Naive thymus-derived CD8-positive, alpha-beta T cell (primary cell): ENCODE data around the gene RAD54L. TPM values are rescaled to one million over a fixed set of nuclear protein-coding genes. Genes with fewer than 3 reads are reported as not detected.
A peak's percentile ranks its signal among the peaks of the same experiment; 100 is the strongest.
"Not testable (repeated sequence)": the region's sequence is repeated elsewhere in the genome, so short reads cannot be mapped to it uniquely, and the experiment has no call there.

Experiments used
- ATAC-seq, 2 donors: fragments of 150-1000 bp; cut with Tn5 transposase in 1 of 2; sonication (Bioruptor Pico), chemical (Tn5 transposase) in 1 of 2; 1 replicate in 1 of 2; 2 replicates in 1 of 2; pipeline ENCODE4 v1.10.0; 2021; ENCODE audit warnings: mild to moderate bottlenecking in 2 of 2, moderate library complexity in 2 of 2
- POLR2A ChIA-PET: fragments of 350-600 bp; sonication (Branson Sonifier 250); formaldehyde crosslinking; loops from one replicate; lab custom pipeline; 2021; ENCODE audit warnings: antibody characterized with exemption; lab: Charles Lee
- DNase-seq, 10 donors: peaks; one replicate each; pipeline versions ENCODE4 v3.0.0 to v3.0.0-alpha.2; 2020 to 2022
- H3K27ac Mint-ChIP-seq, 10 donors: one replicate each; pipeline ENCODE4 v1.8.0; 2020 to 2022; ENCODE audit warnings: mild to moderate bottlenecking in 10 of 10, mixed read lengths in 10 of 10, moderate library complexity in 4 of 10, inconsistent platforms in 1 of 10
- H3K27me3 Mint-ChIP-seq, 5 donors: one replicate each; pipeline ENCODE4 v1.8.0; 2021 to 2022; ENCODE audit warnings: mixed read lengths in 5 of 5
- H3K36me3 Mint-ChIP-seq, 3 donors: one replicate each; pipeline ENCODE4 v1.8.0; 2020 to 2022; ENCODE audit warnings: mixed read lengths in 3 of 3, mild to moderate bottlenecking in 2 of 3, inconsistent platforms in 1 of 3
- H3K4me1 Mint-ChIP-seq, 4 donors: one replicate each; pipeline ENCODE4 v1.8.0; 2021 to 2022; ENCODE audit warnings: mixed read lengths in 4 of 4
- H3K4me3 Mint-ChIP-seq, 10 donors: one replicate each; pipeline ENCODE4 v1.8.0; 2020 to 2022; ENCODE audit warnings: mild to moderate bottlenecking in 10 of 10, mixed read lengths in 10 of 10, moderate library complexity in 6 of 10, inconsistent platforms in 1 of 10
- H3K9me3 Mint-ChIP-seq, 9 donors: one replicate each; pipeline ENCODE4 v1.8.0; 2020 to 2022; ENCODE audit warnings: mixed read lengths in 9 of 9, mild to moderate bottlenecking in 3 of 9, inconsistent platforms in 1 of 9, moderate library complexity in 1 of 9
- polyA plus RNA-seq, 3 donors: library from polyadenylated mRNA; unstranded; fragments of 300-500 nt; fragmentation: Illumina TruSeq; gene quantifications; one replicate each; pipeline ENCODE4 v1.2.3, GENCODE V29; 2021
- total RNA-seq, 8 experiments: library from RNA in 2 of 8; stranded (reverse) in 2 of 8; gene quantifications; one replicate each; pipeline ENCODE4 v1.2.3 and lab custom pipeline; 2021 to 2026

Gene RAD54L
- total and polyA plus RNA-seq, 5 experiments from 2014 or later, result 0.27 to 1.0 (median 0.80) TPM; not detected in 2

DNA sequence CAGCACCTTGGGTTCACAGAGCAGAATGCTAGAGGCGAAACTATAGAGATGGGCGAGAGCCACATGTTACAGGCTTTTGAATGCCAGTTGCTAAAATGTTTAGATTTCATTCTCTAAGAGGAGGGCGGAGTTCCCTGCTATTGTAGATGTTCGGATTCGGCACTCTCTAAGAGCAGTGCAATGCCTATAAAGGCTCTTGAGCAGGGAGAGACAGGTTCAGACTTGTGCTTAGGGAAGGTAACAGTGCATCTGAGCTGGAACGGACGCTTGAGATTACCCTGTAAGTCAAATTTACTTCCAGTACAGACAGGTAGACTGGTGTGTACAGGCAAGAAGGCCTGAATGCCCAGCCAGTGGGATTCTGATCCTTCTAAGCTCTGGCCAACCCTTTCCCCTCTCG is 29.1 kb upstream of the RAD54L start:
- POLR2A ChIA-PET, result no interaction called here
- ATAC-seq (no peak), DNase-seq (no peak)
- Mint-ChIP-seq H3K9me3 (no peaks in the 10 kb centered on the region), H3K4me3 (no peak overlapping the region), H3K27me3 (no peaks in the 10 kb centered on the region), H3K27ac (no peak overlapping the region), H3K36me3 (no peaks in the 10 kb centered on the region), H3K4me1 (peaks cover 0 to 1% (median under 1%) of the 10 kb centered on the region in 4 donors)

DNA sequence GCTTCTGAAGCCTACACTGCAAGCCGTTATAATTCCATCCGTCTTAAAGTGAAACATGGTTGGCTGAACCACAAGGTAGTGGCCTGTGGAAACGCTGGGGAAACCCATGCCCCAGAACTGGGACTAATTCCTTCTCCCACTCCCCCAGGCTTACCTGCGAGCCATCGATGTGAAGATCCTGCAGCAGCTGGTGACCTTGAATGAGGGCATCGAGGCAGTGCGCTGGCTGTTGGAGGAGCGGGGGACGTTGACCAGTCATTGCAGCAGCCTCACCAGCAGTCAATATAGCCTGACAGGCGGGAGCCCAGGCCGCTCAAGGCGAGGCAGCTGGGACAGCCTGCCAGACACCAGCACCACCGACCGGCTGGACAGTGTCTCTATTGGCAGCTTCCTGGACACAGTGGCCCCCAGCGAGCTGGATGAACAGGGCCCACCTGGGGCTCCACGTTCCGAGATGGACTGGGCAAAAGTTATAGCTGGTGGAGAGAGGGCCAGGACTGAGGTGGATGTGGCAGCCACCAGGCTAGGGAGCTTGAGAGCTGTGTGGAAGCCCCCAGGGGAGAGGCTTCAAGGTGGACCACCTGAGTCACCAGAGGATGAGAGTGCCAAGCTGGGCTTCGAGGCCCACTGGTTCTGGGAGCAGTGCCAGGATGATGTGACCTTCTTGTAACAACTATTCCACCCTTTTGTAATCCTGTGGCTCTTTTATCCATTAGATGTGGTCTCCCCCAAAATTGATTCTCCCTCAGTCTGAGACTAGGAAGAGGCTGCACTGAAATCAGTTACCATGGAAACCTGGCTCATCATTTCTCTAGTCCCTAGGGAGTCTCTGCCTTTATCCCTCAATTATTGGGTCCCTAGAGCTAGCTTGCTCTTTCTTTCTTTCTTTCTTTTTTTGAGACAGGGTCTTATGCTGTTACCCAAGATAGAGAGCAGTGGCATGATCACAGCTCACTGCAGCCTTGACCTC is 27.7 kb upstream of the RAD54L start:
- Mint-ChIP-seq H3K9me3 (no peaks in the 10 kb centered on the region), H3K27ac (peak overlapping the region in 1 of 10 donors; percentile 12), H3K4me1 (peaks cover 2 to 5% (median 2%) of the 10 kb centered on the region in 4 donors), H3K36me3 (no peaks in the 10 kb centered on the region), H3K4me3 (no peak overlapping the region), H3K27me3 (no peaks in the 10 kb centered on the region)
- ATAC-seq (no peak), DNase-seq (no peak)
- POLR2A ChIA-PET, result no interaction called here

DNA sequence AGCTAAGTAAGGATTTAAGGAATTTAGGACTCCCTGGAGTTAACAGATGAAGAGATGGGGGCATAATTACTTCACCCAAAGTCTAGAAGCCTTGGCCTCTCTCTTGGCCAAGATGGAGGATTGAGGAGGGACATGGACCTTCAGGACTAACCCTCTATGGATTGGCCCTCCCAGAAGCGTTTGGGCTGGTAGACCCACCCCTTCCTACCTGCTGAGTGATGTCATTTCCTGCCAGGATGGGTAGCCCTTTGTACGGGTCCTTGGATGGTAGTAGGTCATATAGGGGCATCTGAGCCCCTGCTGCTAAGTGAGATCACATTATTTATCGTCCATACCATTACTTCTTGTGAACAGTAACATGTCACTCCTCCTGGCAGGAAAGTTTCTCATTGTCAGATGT is 26.8 kb upstream of the RAD54L start:
- Mint-ChIP-seq H3K4me1 (peaks cover 2 to 5% (median 2%) of the 10 kb centered on the region in 4 donors), H3K36me3 (no peaks in the 10 kb centered on the region), H3K9me3 (no peaks in the 10 kb centered on the region), H3K4me3 (no peak overlapping the region), H3K27ac (no peak overlapping the region), H3K27me3 (no peaks in the 10 kb centered on the region)
- DNase-seq (no peak), ATAC-seq (no peak)
- POLR2A ChIA-PET, result no interaction called here

DNA sequence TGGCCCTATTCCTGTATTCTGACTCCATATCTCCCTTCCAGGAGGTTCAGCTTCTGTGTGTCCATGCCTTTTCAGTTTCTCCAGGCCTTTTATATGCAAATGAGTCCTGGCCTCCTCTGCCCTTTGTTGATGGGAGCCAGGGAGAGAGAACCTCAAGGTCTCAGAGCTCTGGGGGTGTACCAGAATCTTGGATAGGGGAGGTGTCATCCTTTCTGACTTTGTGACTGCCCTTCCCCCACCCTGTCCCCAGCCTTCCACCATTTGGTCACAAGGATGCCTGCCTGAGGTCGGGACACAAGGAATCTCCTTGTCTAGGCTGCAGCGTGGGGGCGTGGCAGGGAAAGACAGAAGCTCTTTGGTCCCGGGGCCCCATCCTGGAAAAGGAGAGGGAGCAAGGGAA is 25.8 kb upstream of the RAD54L start:
- no peak for ATAC-seq
- no peaks in the 10 kb centered on the region for H3K27me3 Mint-ChIP-seq
- POLR2A ChIA-PET, result no interaction called here

DNA sequence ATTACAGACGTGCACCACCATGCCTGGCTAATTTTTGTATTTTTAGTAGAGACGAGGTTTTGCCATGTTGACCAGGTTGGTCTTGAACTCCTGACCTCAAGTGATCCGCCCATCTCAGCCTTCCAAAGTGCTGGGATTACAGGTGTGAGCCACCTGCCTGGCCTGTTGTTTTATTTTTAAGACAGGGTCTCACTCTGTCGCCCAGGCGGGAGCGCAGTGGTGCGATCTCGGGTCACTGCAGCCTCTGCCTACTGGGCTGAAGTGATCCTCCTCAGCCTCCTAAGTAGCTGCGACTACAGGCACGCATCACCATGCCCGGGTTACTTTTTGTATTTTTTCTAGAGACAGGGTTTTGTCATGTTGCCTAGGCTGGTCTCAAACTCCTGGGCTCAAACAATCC is 24.5 kb upstream of the RAD54L start:
- not testable (repeated sequence) for H3K36me3 Mint-ChIP-seq, H3K27ac Mint-ChIP-seq, H3K4me1 Mint-ChIP-seq, DNase-seq, ATAC-seq, H3K4me3 Mint-ChIP-seq, H3K27me3 Mint-ChIP-seq, H3K9me3 Mint-ChIP-seq
- POLR2A ChIA-PET, result interaction anchor here (0.6 to 1.5 kb wide), 3 partner anchors 22 to 56 kb away, joined by 3 read pairs; no protein-coding TSS in a partner anchor

More for the DNA sequence above, 25.8 kb upstream of the RAD54L start:
- no peak for DNase-seq
- Mint-ChIP-seq H3K4me1 (peaks cover 2 to 5% (median 2%) of the 10 kb centered on the region in 4 donors), H3K9me3 (no peaks in the 10 kb centered on the region), H3K27ac (no peak overlapping the region), H3K36me3 (no peaks in the 10 kb centered on the region), H3K4me3 (no peak overlapping the region)

DNA sequence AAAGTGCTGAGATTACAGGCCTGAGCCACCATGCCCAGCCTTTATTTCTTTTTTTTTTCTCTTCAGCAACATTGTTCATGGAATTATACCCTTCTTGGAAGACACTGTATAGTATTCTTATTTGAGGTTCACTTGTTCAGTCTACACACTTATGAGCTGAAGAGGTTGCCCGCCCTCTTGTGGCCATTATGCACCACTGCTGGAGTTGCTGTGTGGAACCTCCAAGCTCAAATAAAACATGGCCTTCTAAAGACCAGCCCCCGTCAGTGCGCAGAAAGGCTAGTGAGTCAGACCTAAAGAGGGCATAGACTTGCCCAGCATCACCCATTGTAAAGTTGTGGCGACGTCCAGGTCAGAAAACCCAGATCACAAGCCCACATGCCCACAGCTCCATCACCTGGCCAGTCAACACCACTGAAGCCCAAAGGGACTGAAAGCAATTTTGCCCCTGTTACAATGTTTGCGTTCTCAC is 24.1 kb upstream of the RAD54L start:
- H3K27ac Mint-ChIP-seq, result peak overlapping the region in 1 of 10 donors; percentile 48
- peak; percentile 97 to 98 for ATAC-seq
- H3K4me3 Mint-ChIP-seq, result no peak overlapping the region
- H3K36me3 Mint-ChIP-seq, result no peaks in the 10 kb centered on the region
- DNase-seq, result peak; percentile 12 to 76 (median 52)
- peaks cover 2 to 5% (median 4%) of the 10 kb centered on the region in 4 donors for H3K4me1 Mint-ChIP-seq
- H3K27me3 Mint-ChIP-seq, result no peaks in the 10 kb centered on the region
- H3K9me3 Mint-ChIP-seq, result no peaks in the 10 kb centered on the region
- POLR2A ChIA-PET, result interaction anchor here (0.6 to 1.5 kb wide), 3 partner anchors 21 to 57 kb away, joined by 3 read pairs; no protein-coding TSS in a partner anchor

DNA sequence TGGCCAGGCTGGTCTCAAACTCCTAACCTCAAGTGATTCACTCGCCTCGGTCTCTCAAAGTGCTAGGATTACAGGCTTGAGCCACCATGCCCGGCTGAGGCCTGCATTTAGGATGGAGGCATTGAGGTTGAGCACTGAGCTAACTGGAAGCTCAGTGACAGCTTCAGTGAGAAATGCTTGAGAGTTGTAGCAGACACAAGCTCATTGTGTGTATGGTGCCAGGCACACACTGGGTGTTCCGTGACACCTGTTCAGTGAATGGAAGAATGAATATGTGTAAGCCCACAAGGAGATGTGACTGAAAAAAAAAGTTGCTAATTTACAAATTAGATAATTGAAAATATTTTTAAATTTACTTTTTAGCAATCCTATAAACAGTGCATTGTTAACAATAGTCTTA is 22.6 kb upstream of the RAD54L start:
- Mint-ChIP-seq H3K27ac (no peak overlapping the region), H3K4me1 (peaks cover 2 to 8% (median 4%) of the 10 kb centered on the region in 4 donors), H3K9me3 (no peaks in the 10 kb centered on the region), H3K4me3 (no peak overlapping the region), H3K36me3 (no peaks in the 10 kb centered on the region), H3K27me3 (no peaks in the 10 kb centered on the region)
- DNase-seq (no peak), ATAC-seq (no peak)
- POLR2A ChIA-PET, result no interaction called here

DNA sequence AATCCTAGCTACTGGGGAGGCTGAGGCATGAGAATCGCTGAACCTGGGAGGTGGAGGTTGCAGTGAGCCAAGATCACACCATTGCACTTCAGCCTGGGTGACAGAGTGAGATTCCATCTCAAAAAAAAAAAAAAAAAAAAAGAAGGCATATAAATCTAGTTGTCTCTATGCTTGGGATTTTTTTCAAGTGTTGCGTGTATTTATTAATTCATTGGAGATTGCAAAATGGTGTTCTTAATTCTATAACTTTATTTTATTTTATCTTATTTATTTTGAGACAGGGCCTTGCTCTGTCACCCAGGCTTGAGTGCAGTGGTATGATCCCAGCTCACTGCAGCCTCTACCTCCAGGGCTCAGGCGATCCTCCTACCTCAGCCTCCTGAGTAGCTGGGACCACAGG is 16.3 kb upstream of the RAD54L start:
- H3K27ac Mint-ChIP-seq, result peak overlapping the region in 1 of 10 donors; percentile 21
- H3K27me3 Mint-ChIP-seq, H3K4me3 Mint-ChIP-seq, POLR2A ChIA-PET, ATAC-seq, H3K4me1 Mint-ChIP-seq, H3K9me3 Mint-ChIP-seq, H3K36me3 Mint-ChIP-seq, DNase-seq: not testable (repeated sequence)

DNA sequence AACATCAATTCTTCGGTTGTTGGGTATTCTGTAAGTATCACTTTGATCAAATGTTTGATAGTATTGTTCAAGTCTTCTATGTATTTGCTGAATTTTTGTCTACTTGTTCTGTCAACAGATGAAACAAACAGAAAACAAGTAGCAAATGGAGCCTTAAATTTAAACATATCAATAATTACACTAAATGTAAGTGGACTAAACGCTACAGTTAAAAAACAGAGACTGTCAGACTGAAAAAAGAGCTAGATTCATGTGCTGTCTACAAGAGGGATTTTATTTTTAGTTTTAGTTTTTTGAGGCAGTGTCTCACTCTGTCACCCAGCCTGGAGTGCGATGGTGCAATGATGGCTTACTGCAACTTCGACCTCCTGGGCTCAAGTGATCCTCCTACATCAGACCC is 10.7 kb upstream of the RAD54L start:
- H3K4me3 Mint-ChIP-seq, result no peak overlapping the region
- H3K27me3 Mint-ChIP-seq, result peaks cover 0 to 3% (median 0%) of the 10 kb centered on the region in 5 donors
- peaks cover 0 to 3% (median under 1%) of the 10 kb centered on the region in 4 donors for H3K4me1 Mint-ChIP-seq
- DNase-seq, result no peak
- H3K36me3 Mint-ChIP-seq, result peaks cover 2 to 5% (median 2%) of the 10 kb centered on the region in 3 donors
- ATAC-seq, result no peak
- H3K27ac Mint-ChIP-seq, result no peak overlapping the region
- peaks cover 0 to 12% (median 2%) of the 10 kb centered on the region in 9 donors for H3K9me3 Mint-ChIP-seq
- POLR2A ChIA-PET, result no interaction called here

DNA sequence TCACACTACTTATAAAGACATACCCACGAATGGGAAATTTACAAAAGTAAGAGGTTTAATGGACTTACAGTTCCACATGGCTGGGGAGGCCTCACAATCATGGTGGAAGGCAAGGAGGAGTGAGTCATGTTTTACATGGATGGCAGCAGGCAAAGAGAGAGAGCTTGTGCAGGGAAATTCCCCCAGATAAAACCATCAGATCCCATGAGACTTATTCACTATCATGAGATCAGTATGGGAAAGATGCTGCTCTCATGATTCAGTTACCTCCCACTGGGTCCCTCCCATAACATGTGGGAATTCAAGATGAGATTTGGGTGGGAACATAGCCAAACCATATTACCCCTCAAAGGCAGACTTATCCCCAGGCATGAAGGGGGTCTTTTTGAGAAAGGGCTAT is 8.7 kb upstream of the RAD54L start:
- not testable (repeated sequence) for H3K27me3 Mint-ChIP-seq, DNase-seq
- POLR2A ChIA-PET, result interaction anchor here (0.6 kb wide), 1 partner anchor 522 kb away, joined by 7 read pairs; no protein-coding TSS in a partner anchor

DNA sequence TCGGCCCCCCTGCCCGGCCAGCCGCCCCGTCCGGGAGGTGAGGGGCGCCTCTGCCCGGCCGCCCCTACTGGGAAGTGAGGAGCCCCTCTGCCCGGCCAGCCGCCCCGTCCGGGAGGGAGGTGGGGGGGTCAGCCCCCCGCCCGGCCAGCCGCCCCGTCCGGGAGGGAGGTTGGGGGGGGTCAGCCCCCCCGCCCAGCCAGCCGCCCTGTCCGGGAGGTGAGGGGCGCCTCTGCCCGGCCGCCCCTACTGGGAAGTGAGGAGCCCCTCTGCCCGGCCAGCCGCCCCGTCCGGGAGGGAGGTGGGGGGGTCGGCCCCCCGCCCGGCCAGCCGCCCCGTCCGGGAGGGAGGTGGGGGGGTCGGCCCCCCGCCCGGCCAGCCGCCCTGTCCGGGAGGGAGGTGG is 5.8 kb upstream of the RAD54L start:
- H3K4me3 Mint-ChIP-seq, H3K4me1 Mint-ChIP-seq, ATAC-seq, DNase-seq, H3K36me3 Mint-ChIP-seq, H3K27me3 Mint-ChIP-seq, POLR2A ChIA-PET, H3K27ac Mint-ChIP-seq: not testable (repeated sequence)
- H3K9me3 Mint-ChIP-seq, result peaks cover 0 to 12% (median 2%) of the 10 kb centered on the region in 9 donors

More for the DNA sequence above, 8.7 kb upstream of the RAD54L start:
- not testable (repeated sequence) for H3K4me3 Mint-ChIP-seq, H3K4me1 Mint-ChIP-seq, H3K36me3 Mint-ChIP-seq, H3K27ac Mint-ChIP-seq, ATAC-seq
- peaks cover 0 to 12% (median 2%) of the 10 kb centered on the region in 9 donors for H3K9me3 Mint-ChIP-seq

DNA sequence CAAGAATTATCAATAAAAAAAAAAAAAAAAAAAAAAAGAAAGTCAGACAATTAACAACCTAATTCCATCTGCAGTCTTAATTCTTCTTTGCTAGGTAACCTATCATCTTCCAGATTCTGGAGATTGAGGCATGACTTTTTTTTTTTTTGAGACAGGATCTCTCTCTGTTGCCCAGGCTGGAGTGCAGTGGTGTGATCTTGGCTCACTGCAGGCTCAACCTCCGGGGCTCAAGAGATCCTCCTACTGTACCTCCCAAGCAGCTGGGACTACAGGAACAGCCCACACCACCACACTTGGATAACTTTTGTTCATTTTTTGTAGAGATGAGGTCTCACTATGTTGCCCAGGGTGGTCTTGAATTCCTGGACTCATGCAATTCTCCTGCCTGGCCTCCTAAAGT is 4.6 kb upstream of the RAD54L start:
- Mint-ChIP-seq H3K27me3 (peaks cover 0 to 3% (median 0%) of the 10 kb centered on the region in 5 donors), H3K9me3 (peaks cover 0 to 5% (median 0%) of the 10 kb centered on the region in 9 donors), H3K27ac (no peak overlapping the region), H3K4me1 (peaks cover 4 to 16% (median 15%) of the 10 kb centered on the region in 4 donors), H3K36me3 (peaks cover 0 to 2% (median 0%) of the 10 kb centered on the region in 3 donors), H3K4me3 (no peak overlapping the region)
- POLR2A ChIA-PET, result no interaction called here
- DNase-seq (no peak), ATAC-seq (no peak)

DNA sequence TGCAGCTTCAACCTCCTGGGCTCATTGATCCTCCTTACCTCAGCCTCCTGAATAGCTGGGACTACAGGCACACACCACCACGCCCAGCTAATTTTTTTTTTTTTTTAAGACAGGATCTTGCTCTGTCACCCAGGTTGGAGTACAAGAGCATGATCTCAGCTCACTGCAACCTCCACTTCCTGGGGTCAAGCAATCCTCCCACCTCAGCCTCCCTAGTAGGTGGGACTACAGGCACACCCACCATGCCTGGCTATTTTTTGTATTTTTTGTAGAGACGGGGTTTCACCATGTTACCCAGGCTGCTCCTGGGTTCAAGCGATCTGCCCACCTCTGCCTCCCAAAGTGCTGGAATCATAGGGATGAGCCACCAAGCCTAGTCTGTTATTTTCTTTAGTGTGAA is 3.7 kb upstream of the RAD54L start:
- not testable (repeated sequence) for H3K36me3 Mint-ChIP-seq, H3K9me3 Mint-ChIP-seq, H3K27ac Mint-ChIP-seq, H3K27me3 Mint-ChIP-seq, ATAC-seq, DNase-seq
- POLR2A ChIA-PET, result interaction anchor here (0.7 kb wide), 1 partner anchor 22 kb away, joined by 3 read pairs; no protein-coding TSS in a partner anchor
- Mint-ChIP-seq H3K4me1 (peaks cover 8 to 21% (median 19%) of the 10 kb centered on the region in 4 donors), H3K4me3 (peak overlapping the region in 1 of 10 donors; percentile 4)
